Eye (tissue), 1 donor: Measurements from ENCODE around the gene MYO1E.

Experiments
- DNase-seq: peaks from one replicate; pipeline ENCODE4 v3.0.0-alpha.2; 2015

MYO1E gene

DNA sequence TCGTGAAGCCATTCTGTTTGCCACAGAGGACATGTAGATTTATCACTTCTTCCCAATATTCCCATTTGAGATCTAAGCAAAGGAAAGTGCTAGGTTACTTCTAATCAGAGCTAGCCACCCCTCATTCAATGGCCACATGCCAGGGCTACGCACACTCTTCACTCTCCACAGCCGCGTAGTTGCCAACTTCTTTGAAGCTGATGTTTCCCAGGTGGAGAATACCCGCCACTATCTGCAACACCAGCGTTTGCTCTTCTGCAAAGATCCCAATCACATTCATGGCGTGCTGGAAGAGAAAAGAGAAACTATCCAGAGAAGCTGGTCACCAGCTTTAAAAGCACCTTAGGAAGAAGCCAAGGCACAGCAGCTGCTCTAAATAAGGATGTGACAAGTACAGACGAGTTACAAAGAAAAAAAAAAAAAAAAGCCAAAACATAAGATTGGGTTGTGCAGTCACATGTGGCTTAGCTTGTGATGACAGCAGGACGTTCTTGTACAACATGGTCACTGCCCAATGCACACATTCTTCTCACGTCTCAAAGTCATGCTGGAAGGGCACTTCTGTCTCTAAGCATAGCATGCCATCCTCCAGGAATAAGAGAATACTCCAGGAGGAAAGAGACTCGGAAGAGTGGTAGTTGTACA is 149.6 kb downstream of the MYO1E start:
- no peak for DNase-seq

- no peak for DNase-seq
Observed at GRCh38 chr15:59221511-59222505, 150.9 kb downstream of the MYO1E start.

DNA sequence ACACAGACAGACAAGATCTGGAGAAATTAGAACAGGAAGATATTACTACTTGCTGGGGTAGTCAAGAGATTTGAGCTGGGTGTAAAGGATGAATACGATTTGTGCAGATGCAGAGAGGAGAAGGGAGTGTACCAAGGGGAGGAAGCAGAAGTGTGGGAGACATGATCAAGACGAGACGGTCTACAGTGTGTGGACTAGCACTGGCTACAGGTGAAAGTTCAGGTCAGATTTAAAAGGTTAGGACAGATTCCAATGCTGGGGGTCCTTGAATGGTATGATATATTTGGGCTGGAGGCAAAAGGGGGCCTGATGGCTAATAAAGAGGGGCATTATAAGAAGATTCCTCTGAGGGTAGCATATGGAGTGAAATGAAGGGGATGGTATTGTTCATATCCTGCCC is 154.0 kb downstream of the MYO1E start:
- DNase-seq = no peak

DNA sequence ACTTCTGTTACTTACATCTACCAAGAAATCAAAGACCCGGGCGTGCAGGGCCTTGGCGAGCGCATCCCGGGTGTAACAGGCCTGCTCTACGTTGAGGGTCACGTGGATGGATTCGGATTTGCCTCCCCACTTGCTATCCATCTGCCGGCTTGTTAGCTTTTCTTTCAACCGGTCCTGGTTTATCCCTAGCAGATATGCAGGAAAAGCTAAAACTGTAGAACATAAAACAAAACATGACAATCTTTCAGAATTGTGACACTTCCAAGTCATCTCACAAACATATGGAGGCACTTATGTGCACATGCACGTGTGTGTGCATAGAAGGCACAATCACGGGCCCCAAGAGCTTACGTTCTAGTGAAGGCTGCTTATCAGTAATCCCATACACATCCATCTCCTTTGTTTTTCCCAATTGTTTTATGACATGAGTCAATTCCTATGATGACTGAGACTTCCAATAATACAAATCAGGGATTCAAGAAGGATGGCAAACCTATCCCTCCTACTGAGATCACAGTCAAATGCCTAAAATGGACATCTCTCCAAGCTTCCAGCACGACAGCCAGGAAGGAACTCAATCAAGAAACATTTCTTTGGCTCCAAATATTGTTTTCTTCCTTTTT is 154.7 kb downstream of the MYO1E start:
- DNase-seq = no peak

DNA sequence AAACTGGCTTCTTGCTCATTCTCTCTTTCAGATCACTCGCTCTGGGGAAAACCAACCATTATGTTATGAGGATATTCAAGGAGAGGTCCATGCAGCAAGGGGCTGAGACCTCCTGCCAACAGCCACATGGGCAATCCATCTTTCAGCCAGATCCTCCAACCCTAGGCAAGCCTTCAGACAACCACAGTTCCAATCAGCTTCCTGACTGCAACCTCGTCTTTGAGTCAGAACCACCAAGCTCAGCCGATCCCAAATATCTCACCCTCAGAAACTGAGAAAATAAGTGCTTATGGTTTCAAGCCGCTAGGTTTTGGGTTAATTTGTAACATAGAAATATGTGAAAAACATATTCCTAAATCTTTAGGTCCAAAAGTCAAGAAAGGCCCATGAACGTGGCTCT is 155.8 kb downstream of the MYO1E start:
- DNase-seq = no peak

- DNase-seq = no peak
Observed at GRCh38 chr15:59210186-59210585, 162.5 kb downstream of the MYO1E start.

- DNase-seq = no peak
Observed at GRCh38 chr15:59208613-59209249, 163.9 kb downstream of the MYO1E start.

DNA sequence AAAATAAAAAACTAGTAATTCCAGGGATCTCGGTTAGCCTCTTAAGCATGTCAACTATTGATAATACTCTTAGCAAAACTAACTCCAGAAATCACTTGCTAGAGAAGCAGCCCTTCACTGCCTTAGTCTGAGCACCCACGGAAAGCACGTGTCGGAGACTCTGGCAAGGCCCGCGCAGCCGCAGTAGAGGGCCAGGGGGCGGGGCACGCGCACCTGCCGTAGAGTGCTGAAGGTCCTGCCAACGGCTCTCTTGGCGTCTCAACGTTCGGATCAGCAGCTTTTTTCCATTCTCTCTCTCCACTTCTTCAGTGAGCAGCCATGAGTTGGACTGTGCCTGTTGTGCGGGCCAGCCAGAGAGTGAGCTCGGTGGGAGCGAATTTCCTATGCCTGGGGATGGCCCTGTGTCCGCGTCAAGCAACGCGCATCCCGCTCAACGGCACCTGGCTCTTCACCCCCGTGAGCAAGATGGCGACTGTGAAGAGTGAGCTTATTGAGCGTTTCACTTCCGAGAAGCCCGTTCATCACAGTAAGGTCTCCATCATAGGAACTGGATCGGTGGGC is 166.0 kb downstream of the MYO1E start, which contains the start of gene LDHAL6B:
Gene LDHAL6B (plus strand): TSS at position 221 of the 561 bp plus-strand sequence. CDS start 98 bp downstream, at position 319.
- no peak for DNase-seq

GRCh38 chr15:59205839-59206622 is 166.6 kb downstream of the MYO1E start:
- DNase-seq = no peak

GRCh38 chr15:59203657-59204056 is 169.0 kb downstream of the MYO1E start:
- no peak for DNase-seq

GRCh38 chr15:59203008-59203407 is 169.7 kb downstream of the MYO1E start:
- no peak for DNase-seq

DNA sequence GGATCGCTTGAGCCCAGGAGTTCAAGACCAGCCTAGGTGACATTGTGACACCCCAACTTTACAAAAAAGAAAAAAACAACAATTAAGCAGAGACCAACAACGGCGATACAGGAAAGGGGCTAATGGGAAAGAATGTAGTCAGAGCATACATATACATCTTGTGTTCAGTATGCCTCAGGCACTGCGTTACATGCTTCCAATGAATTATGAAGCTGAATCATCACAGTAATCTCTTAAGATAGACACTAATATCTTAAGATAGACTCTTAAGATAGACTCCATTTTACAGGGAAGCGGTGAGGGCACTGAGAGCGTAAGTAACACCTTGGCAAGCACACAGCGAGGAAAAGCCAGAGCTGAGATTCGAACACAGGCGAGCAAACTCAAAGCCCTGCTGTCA is 172.1 kb downstream of the MYO1E start:
- DNase-seq = no peak

DNA sequence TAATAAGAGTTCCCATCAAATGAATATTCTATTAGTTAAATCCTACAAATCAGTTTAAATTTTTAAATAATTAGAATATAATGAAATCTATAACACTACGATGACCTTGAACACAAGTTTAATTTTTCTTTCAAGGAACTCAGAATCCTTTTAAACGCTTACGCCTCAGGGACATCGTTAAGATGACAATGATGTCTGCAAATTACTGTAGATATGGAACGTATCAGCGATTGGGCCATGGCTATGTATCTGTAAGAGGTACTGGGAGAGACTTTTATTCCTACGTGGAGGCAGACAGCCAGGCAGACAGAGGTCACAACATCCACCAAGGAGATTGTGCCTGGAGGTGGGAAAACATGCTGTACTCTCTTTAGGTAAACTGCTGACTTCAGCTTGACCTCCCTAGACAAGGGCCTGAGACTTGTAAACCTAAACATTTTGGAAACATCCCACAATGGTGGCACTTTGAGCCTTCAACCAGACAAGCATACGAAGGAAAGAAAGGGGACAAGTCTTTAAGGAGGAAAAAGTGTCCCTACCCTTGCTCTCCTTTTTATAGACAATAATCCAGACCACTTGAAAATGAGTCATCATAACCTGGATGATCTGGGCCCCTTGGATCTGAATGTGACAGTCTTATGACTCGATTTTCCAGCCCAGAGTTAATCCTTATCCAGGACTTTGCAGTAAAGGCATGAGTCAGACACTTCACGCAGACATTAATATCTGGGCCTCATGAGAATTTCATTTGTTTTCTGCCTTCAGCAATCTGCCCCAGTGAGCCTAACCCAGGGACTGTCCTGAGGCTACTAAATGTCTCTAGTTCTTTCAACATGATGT is 172.8 kb downstream of the MYO1E start:
- no peak for DNase-seq

- DNase-seq = no peak
Observed at GRCh38 chr15:59197454-59197853, 175.2 kb downstream of the MYO1E start.

- DNase-seq = no peak
Observed at GRCh38 chr15:59196416-59196815, 176.3 kb downstream of the MYO1E start.

DNA sequence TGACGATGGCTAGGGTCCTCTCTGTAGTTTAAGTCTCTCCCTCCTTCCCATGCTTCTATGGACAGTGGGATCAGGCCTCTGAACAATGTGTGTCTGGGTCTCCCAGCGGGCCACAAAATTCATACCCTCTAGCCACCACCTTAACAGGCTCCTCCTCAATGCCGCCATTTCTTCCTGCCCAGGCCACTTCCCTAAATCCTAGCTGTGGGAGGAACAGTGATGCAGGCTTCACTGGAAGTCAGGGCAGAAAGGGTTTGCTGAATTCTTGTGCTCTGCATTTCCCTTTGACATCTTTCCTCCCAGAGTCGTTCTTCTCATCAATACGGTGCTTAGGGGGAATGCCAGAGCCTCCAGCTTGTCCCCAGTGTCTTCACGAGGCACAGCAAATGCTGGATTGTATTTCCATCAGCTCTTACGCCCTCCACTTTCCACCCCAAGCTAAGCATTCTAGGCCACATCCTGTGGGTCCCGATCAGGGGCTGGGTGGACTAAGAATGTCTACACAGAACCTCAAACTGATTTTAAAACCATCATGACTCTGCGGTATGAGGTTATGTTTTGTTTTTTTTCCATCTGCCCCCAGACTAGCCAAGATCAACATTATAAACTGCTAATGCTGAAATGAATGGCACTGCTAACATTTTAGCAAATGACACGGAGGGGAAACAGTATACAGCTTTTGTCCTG is 177.9 kb downstream of the MYO1E start:
- no peak for DNase-seq

DNA sequence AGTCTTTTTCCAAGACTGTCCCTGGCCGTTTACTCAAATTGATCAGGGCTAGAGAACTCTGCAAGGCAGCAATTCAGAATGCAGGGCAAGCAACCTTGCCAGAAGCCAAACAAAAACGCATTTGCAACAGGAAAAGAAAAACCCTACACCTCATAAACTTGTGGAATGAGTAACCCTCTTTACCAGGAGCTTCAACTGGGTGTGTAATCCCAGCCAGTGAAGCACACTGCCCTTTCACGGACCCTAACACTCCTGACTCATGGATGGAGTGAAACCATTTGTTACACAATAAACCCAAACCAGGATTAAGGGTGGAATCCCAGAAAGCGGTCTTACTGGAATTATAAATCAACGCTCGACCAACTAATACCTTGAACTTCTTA is 180.8 kb downstream of the MYO1E start:
- no peak for DNase-seq

DNA sequence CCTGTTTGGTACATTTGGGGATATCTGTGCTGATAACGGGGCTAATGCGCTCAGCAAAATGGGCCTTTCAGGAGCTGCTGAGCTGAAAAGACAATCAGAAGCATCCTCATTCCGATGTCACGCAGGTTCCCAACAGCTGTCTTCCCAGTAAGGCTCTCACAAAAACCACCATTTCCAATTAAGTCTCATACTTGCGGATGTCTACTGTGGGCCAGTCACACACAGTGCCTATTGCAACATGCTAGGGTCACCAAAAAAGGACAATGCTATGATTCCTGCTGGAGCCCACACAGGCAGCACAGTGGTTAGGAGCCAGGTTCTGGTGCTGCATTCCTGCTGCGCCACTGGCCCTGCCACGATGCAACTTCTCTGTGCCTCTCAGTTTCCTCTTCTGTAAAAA is 182.4 kb downstream of the MYO1E start:
- DNase-seq = no peak

DNA sequence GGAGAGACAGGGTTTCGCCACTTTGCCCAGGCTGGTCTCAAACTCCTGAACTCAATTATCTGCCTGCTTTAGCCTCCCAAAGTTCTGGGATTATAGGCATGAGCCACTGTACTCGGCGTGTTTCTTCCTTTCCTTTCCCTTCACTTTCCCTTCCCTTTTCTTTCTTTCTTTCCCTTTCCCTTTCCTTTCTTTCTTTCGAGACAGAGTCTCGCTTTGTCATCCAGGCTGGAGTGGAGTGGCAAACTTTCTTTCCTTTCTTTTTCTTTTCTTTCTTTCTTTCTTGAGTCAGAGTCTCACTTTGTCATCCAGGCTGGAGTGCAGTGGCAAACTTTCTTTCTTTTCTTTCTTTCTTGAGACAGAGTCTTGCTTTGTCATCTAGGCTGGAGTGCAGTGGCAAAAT is 183.4 kb downstream of the MYO1E start:
- DNase-seq = no peak

GRCh38 chr15:59186501-59186900 is 186.2 kb downstream of the MYO1E start:
- no peak for DNase-seq
